Subcutaneous adipose tissue (tissue), 4 donors: ENCODE measurements around the gene GRM7. TPM values are rescaled to one million over a fixed set of nuclear protein-coding genes. Genes with fewer than 3 reads are reported as not detected.

ENCODE experiments used
- total RNA-seq, 4 donors: library from RNA; depleted of rRNA; stranded (reverse); fragments of >200 nt; gene quantifications; one replicate each; pipeline ENCODE4 v1.1.0, GENCODE V29; 2016
- TF ChIP-seq, protein P1 (sequence below): fragments of 450-650 bp; IDR thresholded peaks from one replicate; pipeline ENCODE4 v1.5.1; 2016; ENCODE audit warnings: low read depth, mild to moderate bottlenecking, control low read depth, antibody characterized with exemption, moderate library complexity

The GRM7 gene
- total RNA-seq, 4 donors from 2014 or later: 0.16 to 1.2 (median 0.90) TPM

GRCh38 chr3:7740458-7740857 is 879.5 kb downstream of the GRM7 start:
- TF ChIP-seq, protein P1, sequence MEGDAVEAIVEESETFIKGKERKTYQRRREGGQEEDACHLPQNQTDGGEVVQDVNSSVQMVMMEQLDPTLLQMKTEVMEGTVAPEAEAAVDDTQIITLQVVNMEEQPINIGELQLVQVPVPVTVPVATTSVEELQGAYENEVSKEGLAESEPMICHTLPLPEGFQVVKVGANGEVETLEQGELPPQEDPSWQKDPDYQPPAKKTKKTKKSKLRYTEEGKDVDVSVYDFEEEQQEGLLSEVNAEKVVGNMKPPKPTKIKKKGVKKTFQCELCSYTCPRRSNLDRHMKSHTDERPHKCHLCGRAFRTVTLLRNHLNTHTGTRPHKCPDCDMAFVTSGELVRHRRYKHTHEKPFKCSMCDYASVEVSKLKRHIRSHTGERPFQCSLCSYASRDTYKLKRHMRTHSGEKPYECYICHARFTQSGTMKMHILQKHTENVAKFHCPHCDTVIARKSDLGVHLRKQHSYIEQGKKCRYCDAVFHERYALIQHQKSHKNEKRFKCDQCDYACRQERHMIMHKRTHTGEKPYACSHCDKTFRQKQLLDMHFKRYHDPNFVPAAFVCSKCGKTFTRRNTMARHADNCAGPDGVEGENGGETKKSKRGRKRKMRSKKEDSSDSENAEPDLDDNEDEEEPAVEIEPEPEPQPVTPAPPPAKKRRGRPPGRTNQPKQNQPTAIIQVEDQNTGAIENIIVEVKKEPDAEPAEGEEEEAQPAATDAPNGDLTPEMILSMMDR: no peak

GRCh38 chr3:7744850-7745249 is 883.9 kb downstream of the GRM7 start:
- TF ChIP-seq, protein P1: no peak

DNA sequence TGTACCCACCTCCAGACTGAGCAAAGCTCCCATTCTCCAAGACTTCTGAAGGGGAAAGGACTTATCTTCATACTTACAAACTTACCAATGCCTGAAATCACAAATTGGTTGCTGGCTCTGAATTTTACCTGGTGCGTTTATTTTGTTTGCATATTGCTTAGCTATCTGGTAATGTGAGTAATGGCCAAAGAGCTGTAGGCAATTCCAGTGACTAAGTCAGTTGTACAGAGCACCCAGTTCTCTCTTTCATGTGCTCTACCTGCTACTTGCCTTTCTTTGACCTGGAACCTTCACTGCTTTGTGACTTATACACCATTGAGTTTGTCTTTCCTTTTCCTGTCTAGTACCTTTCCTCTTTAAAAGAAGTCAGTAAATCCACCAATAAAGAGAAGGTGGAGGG is 884.8 kb downstream of the GRM7 start:
- TF ChIP-seq, protein P1: no peak

DNA sequence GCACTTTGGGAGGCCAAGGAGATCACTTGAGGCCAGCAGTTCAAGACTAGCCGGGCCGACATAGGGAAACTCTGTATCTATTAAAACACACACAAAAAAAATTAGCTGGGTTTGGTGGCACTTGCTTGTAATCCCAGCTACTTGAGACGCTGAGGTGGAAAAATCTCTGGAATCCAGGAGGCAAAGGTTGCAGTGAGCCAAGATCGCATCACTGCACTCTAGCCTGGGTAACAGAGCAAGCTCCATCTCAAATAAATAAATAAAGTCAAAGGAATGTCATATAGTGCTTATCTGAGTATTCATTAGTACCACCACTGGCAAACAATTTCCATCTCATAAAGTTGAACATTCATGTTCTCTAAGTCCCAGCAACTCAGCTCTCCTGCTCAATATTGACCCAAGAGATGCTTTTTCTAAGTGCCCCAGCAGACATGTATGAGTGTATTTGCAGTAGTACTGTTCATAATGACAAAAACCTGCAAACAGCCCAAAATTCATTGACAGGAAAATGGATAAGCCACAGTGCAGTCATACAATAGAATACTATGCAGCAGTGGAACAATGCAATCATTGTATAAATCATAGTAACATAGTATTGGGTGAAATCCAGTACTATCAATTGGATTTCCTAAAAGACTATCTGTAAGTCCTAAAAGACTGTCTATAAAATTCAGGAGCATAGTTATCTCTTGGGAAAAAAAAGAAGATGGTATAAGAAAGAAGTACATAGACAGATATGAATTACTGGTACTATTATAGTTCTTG is 889.2 kb downstream of the GRM7 start:
- TF ChIP-seq, protein P1: no peak

DNA sequence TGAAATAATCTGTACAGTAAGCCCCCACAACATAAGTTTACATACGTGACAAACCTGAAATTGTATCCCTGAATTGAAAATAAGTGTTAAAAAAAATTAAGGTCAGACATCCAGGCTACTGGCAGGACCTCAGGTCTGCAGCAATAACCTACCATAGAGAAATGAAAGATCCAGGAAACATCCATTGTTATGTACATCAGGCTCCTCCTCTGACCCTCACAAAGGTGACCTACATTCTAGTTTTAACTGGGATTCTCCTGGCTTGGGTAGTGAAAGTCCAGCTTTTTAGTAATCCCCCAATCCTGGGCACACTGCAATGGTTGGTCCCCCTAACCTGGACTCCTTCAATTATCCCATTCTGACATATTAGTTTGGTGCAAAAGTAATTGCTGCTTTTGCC is 891.1 kb downstream of the GRM7 start:
- TF ChIP-seq, protein P1: no peak

GRCh38 chr3:7754653-7755441 is 893.9 kb downstream of the GRM7 start:
- TF ChIP-seq, protein P1: no peak

GRCh38 chr3:7759630-7760029 is 898.7 kb downstream of the GRM7 start:
- TF ChIP-seq, protein P1: no peak
